GM21825 (cell line): ENCODE results near the gene RAPGEF3.

Experiments used
- ATAC-seq: cut with Tn5 transposase; IDR thresholded peaks from one replicate; pipeline ENCODE4 v1.9.1; 2021; ENCODE audit warnings: mild to moderate bottlenecking, moderate library complexity; ENCODE audit not compliant: unreplicated experiment

The RAPGEF3 gene

GRCh38 chr12:47757840-47758583 is 668 bp downstream of the RAPGEF3 start:
- no peak for ATAC-seq

- no peak for ATAC-seq
These were observed 1.3 kb downstream of the RAPGEF3 start for GRCh38 chr12:47757364-47757839.

- ATAC-seq: peak; percentile 65
These were observed 2.8 kb downstream of the RAPGEF3 start for GRCh38 chr12:47755655-47756562.

DNA sequence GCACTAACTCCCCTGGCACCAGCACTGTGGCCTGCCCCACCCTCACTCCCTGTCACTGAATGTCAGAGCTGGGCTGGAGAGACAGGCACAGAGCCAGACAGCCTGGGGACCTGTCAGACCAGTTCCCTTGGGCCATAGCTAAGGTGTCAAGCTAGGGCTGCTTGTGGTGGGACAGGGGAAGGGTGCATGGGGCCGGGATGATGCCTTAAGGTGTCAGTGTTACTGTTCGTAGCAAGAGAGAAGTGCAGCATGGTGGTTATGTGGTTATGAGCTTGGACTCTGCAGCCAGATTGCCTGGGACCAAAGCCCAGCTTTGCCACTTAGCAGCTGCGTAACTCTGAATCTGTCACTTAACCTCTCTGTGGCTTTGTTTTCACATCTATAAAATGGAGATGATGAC is 3.8 kb downstream of the RAPGEF3 start:
- ATAC-seq: no peak

DNA sequence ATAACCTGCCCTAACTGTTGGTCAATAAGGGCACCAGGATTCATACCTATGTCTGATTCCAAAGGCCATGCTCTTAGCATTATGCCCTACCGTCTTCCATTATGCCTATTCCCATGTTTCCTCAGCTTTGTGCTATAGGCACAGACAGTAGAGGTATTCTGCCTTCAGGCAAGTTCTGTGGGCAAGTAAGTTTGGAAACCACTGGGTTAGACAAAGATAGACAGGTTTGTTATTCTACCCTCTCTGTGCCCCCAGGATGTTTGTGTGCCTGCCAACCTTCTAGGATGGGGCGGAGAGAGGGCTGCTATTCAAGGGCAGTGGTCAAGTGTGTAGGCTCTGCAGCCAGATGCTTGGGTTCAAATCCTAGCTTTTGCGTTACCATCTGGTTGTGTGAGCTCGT is 4.6 kb downstream of the RAPGEF3 start:
- ATAC-seq: no peak

DNA sequence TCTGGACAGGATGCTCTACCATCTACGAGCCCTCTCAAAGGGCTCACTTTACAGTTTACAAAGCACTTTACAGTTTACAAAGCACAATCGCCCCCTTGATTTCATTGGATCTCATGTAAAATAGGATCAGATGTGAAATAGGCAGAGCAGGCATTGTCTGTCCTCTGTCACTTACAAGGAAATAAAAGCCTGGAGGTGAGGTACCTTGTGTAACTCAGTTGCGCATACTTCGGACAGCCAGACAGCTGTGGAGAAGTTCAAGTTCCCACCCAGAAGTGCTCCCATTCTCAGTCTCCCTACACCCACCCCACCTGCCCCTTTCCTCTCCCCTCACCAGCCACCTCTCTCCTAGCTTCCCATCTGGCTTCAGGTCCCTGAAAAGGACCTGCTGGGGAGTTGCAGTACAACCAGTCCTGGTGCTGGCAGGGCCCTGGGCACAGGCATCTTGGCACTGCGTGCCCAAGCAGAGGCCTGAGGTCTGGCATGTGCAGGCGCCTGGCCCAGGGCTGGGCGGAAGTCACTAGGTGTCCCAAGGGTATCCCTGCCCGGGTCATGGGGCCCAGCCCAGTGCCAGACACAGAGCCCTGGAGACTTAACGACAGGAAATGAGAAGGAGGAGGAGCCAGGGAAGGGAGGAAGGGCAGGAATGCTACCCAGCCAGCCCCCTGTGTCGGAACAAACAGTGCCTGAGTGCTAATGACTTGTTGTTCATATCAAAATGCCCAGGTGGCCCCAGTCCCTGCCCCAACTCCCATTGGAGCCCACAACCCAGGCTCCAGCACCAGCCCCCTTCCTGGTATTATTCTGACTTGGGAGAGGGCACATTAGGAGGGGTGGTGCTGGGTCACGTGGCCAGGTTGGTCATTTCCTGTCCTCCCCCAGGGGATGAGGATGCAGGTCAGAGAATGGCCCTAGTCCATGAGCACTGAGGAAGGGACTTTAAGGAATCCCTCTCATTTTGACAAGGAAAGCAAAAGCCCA is 5.4 kb downstream of the RAPGEF3 start:
- no peak for ATAC-seq

- ATAC-seq: no peak
These were observed 6.1 kb downstream of the RAPGEF3 start for GRCh38 chr12:47752552-47752951.

DNA sequence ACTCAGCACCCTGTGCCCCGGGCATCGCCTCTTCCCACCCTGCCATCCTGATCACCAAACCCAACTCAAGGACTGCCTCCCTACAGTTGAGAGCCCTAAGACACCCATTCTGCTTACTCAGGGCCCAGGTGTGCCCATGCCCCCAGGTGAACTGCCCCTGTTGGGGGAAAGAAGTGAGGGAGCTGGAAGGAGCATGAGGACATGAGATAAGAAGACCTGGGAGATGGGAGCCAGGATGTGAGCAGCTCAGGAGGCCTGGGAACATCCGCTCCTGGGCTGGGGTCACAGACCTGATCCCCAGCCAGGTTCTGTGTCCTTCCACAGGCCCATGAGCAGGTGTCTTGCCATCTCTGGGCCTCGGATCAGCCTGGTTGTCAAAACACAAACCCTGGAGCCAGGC is 6.6 kb downstream of the RAPGEF3 start:
- ATAC-seq: no peak

GRCh38 chr12:47751561-47751960 is 7.1 kb downstream of the RAPGEF3 start:
- ATAC-seq: no peak

DNA sequence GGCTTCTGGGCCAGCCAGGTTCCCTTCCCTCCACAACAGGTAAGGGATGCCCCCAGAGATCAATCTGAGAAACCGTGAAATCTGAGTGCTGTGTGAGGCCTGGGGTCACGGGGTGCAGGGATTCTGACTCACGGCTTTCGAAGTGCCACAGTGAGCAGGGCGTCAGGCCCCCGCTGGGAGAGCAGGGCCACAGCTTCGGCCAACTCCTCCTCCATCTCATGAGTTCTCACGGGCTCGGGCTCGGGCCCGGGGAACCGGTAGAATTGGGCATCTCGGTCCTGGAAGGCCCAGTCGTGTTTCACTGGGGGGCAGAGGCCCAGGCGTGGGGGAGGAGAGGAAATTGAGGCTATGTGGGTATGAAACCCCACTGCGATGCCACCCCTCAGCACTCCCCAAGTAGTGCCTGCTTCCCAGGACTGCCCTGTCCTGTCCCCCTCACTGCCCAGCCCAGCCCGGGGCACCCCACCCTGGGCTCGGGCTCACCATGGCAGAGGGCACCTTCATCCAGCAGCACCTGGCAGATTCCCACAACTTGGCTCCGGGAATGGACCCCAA is 7.7 kb downstream of the RAPGEF3 start:
- no peak for ATAC-seq

GRCh38 chr12:47750229-47750798 is 8.4 kb downstream of the RAPGEF3 start:
- no peak for ATAC-seq

DNA sequence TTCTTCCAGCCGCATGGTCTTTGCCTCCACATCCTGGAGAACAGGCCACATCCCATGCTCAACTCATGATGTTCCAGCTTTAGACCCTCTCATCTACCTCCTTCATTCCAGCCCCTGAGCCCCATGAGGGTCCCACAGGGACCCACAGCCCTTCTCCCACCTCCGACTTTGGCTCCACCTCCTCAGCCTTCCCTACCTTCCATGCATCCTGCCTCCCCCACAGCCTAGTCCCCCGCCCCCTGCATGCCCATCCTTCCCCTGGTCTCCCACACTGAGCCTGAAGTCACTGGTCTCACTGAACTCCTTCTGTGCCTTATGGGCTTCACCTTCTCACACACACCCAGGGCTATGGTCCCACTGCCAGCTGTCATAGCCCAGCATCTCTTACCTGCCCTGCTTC is 9.8 kb downstream of the RAPGEF3 start:
- no peak for ATAC-seq

GRCh38 chr12:47748507-47748828 is 10.2 kb downstream of the RAPGEF3 start:
- ATAC-seq: no peak

- peak; percentile 13 for ATAC-seq
These were observed 10.8 kb downstream of the RAPGEF3 start for GRCh38 chr12:47747596-47748506.

- peak; percentile 41 for ATAC-seq
These were observed 11.6 kb downstream of the RAPGEF3 start for GRCh38 chr12:47747126-47747525.

DNA sequence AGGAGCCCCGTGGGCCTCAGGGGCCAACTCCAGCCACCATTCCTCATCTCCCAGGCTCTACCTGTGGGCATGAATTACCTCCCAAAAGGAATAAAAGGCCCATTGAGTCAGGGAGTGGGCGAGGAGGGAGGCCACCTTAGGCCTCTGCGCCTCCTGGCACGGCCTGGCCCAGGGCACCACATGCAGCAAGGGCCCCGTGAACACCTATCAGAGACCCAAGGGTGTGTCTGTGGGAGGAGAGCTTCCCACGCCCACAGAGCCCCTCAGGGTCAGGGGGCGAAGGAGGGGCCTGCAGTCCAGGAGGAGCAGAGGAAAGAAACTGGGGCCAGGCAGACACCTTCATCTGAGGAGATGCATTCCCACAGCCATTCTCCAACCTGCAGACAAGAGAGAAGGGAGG is 12.2 kb downstream of the RAPGEF3 start:
- no peak for ATAC-seq

DNA sequence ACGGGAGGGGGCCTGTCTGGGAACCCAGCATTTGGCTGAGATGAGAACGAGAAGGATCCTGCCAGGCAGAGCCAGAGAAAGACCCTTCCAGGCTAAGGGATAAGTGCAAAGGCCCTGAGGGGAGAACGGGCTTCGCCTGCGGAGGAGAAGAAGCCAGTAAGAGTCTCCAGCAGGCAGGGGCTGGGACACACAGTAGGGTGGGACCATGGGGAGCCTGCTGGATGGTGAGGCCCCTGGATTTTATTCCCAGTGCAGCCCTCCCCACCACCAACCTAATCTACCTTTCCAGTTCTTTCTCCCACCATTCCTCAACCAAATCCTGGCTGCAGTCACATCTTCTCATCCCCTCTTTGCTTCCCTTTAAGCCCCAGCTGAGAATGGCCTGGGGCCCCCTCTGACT is 12.6 kb downstream of the RAPGEF3 start:
- ATAC-seq: no peak

GRCh38 chr12:47745485-47746041 is 13.1 kb downstream of the RAPGEF3 start:
- ATAC-seq: no peak
